Upper lobe of left lung (tissue), 6 donors: ENCODE measurements around the gene MAB21L2. TPM values are rescaled to one million over a fixed set of nuclear protein-coding genes. Genes with fewer than 3 reads are reported as not detected.
A peak's percentile ranks its signal among the peaks of the same experiment; 100 is the strongest.
"Not testable (repeated sequence)": the region's sequence is repeated elsewhere in the genome, so short reads cannot be mapped to it uniquely, and the experiment has no call there.

Experiments used
- ATAC-seq, 2 donors: fragments of 200-7000 bp; cut with Tn5 transposase; one replicate each; pipeline ENCODE4 v1.9.1; 2022; ENCODE audit warnings: mild to moderate bottlenecking in 2 of 2, moderate library complexity in 2 of 2; ENCODE audit not compliant: low FRiP score in 2 of 2
- DNase-seq, 2 donors: peaks; one replicate each; pipeline ENCODE4 v3.0.0-alpha.2; 2019 to 2020
- H3K27ac ChIP-seq, 4 donors: fragments of 200-600 bp; sonication (generic); one replicate each; pipeline ENCODE4 v1.5.1; 2016 to 2019
- H3K27me3 ChIP-seq, 4 donors: fragments of 200-600 bp; sonication (generic); one replicate each; pipeline ENCODE4 v1.5.1; 2017 to 2019
- H3K36me3 ChIP-seq, 4 donors: fragments of 200-600 bp; sonication (generic); one replicate each; pipeline ENCODE4 v1.5.1; 2016 to 2019
- H3K4me1 ChIP-seq, 4 donors: fragments of 200-600 bp; sonication (generic); one replicate each; pipeline ENCODE4 v1.5.1; 2018 to 2019
- H3K4me3 ChIP-seq, 4 donors: fragments of 200-600 bp; sonication (generic); one replicate each; pipeline ENCODE4 v1.5.1; 2017 to 2019; ENCODE audit warnings: mild to moderate bottlenecking in 2 of 4, moderate library complexity in 1 of 4
- H3K9me3 ChIP-seq, 4 donors: fragments of 200-600 bp; sonication (generic); one replicate each; pipeline ENCODE4 v1.5.1; 2018 to 2019
- CTCF ChIP-seq, 6 experiments: fragments of 450-650 bp in 4 of 6; fragments of 200-600 bp in 2 of 6; sonication (generic) in 2 of 6; IDR thresholded peaks; one replicate each; pipeline ENCODE4 v1.5.1; 2016 to 2019; ENCODE audit warnings: antibody characterized with exemption in 6 of 6
- EP300 ChIP-seq, 4 donors: sonication (generic); formaldehyde crosslinking; IDR thresholded peaks; one replicate each; pipeline ENCODE4 v1.5.1; 2017; ENCODE audit warnings: antibody characterized with exemption in 4 of 4, control low read depth in 2 of 4
- POLR2A ChIP-seq, 4 donors: fragments of 450-650 bp; IDR thresholded peaks; one replicate each; pipeline ENCODE4 v1.5.1; 2016 to 2017; ENCODE audit warnings: antibody characterized with exemption in 4 of 4, mild to moderate bottlenecking in 2 of 4
- POLR2AphosphoS5 ChIP-seq, 2 donors: sonication (generic); formaldehyde crosslinking; IDR thresholded peaks; one replicate each; pipeline ENCODE4 v1.5.1; 2017; ENCODE audit warnings: antibody characterized with exemption in 2 of 2
- WGBS, 2 donors: methylation state at CpG; one replicate each; pipeline ENCODE4 v1.1.5; 2017 to 2018; 5-methylcytosine and 5-hydroxymethylcytosine counted together
- total RNA-seq, 6 donors: library from RNA; depleted of rRNA in 4 of 6; stranded (reverse); fragments of >200 nt in 4 of 6; gene quantifications; one replicate each; pipeline versions ENCODE4 v1.1.0 to v1.2.1, GENCODE V29; 2016 to 2021
- donor health status: DM: no; HTN: no; CAD: no; lungs with moderate emphysema.
- donor health status: DM: no; HTN: yes; CAD: no; lungs with severe emphysema.

MAB21L2 gene
- not detected for total RNA-seq

- no peaks in the 10 kb centered on the region for H3K9me3 ChIP-seq
- H3K27ac ChIP-seq, result no peak within 1 kb of the TSS
- no peak for TF ChIP-seq CTCF (IDR thresholded peaks at IDR 0.05)
- TF ChIP-seq POLR2A (IDR thresholded peaks at IDR 0.05), result no peak
- TF ChIP-seq EP300 (IDR thresholded peaks at IDR 0.05), result no peak
- no peak for TF ChIP-seq POLR2AphosphoS5 (IDR thresholded peaks at IDR 0.05)
- ATAC-seq (no peak), DNase-seq (no peak)
- 73 to 78% methylated on average over 27 of the region's 27 CpGs for WGBS, 2 donors
- peaks cover 0 to 13% (median 8%) of the 10 kb centered on the region in 4 donors for H3K36me3 ChIP-seq
- no peaks in the 10 kb centered on the region for H3K27me3 ChIP-seq
- peak within 1 kb of the TSS; percentile 41 to 48 (median 43) for H3K4me3 ChIP-seq
- no peaks in the 10 kb centered on the region for H3K4me1 ChIP-seq
These were observed at the start of gene MAB21L2 for GRCh38 chr4:150582146-150582872. Gene MAB21L2 (plus strand): TSS chr4:150582151. CDS start chr4:150583030, 879 bp downstream.

GRCh38 chr4:150533673-150534072 lies 48.3 kb upstream of the MAB21L2 start:
- H3K27ac ChIP-seq, result no peak overlapping the region
- no peak for TF ChIP-seq EP300 (IDR thresholded peaks at IDR 0.05)
- no peak for TF ChIP-seq CTCF (IDR thresholded peaks at IDR 0.05)
- TF ChIP-seq POLR2AphosphoS5 (IDR thresholded peaks at IDR 0.05), result no peak
- no peak for TF ChIP-seq POLR2A (IDR thresholded peaks at IDR 0.05)
- no peaks in the 10 kb centered on the region for H3K27me3 ChIP-seq
- no peaks in the 10 kb centered on the region for H3K9me3 ChIP-seq
- no peaks in the 10 kb centered on the region for H3K36me3 ChIP-seq
- no peak for DNase-seq
- H3K4me3 ChIP-seq, result no peak overlapping the region
- ATAC-seq, result no peak
- H3K4me1 ChIP-seq, result no peaks in the 10 kb centered on the region
- 91 to 94% methylated on average over 3 of the region's 3 CpGs for whole genome bisulfite sequencing, 2 donors

GRCh38 chr4:150534818-150535217 lies 47.1 kb upstream of the MAB21L2 start:
- Histone ChIP-seq H3K4me3 (no peak overlapping the region), H3K36me3 (no peaks in the 10 kb centered on the region), H3K4me1 (no peaks in the 10 kb centered on the region), H3K27me3 (no peaks in the 10 kb centered on the region), H3K27ac (no peak overlapping the region), H3K9me3 (no peaks in the 10 kb centered on the region)
- DNase-seq, result no peak
- no peak for ATAC-seq
- TF ChIP-seq CTCF (IDR thresholded peaks at IDR 0.05) (no peak), POLR2A (IDR thresholded peaks at IDR 0.05) (no peak), POLR2AphosphoS5 (IDR thresholded peaks at IDR 0.05) (no peak), EP300 (IDR thresholded peaks at IDR 0.05) (no peak)

- H3K4me1 ChIP-seq, H3K27ac ChIP-seq, DNase-seq, H3K27me3 ChIP-seq, H3K9me3 ChIP-seq, H3K36me3 ChIP-seq, ATAC-seq, H3K4me3 ChIP-seq: not testable (repeated sequence)
- WGBS, 2 donors, result 96 to 98% methylated on average over 3 of the region's 3 CpGs
These were observed 44.0 kb upstream of the MAB21L2 start for GRCh38 chr4:150537911-150538310.

GRCh38 chr4:150540536-150540935 lies 41.4 kb upstream of the MAB21L2 start:
- TF ChIP-seq POLR2AphosphoS5 (IDR thresholded peaks at IDR 0.05), result no peak
- TF ChIP-seq EP300 (IDR thresholded peaks at IDR 0.05), result no peak
- TF ChIP-seq POLR2A (IDR thresholded peaks at IDR 0.05), result no peak
- no peak for TF ChIP-seq CTCF (IDR thresholded peaks at IDR 0.05)
- no peaks in the 10 kb centered on the region for H3K36me3 ChIP-seq
- DNase-seq, result no peak
- H3K9me3 ChIP-seq, result no peaks in the 10 kb centered on the region
- no peaks in the 10 kb centered on the region for H3K27me3 ChIP-seq
- H3K27ac ChIP-seq, result no peak overlapping the region
- no peak overlapping the region for H3K4me3 ChIP-seq
- H3K4me1 ChIP-seq, result peaks cover 0 to 6% (median 0%) of the 10 kb centered on the region in 4 donors
- no peak for ATAC-seq
